Measurements from ENCODE around the gene ADARB2. TPM values are rescaled to one million over a fixed set of nuclear protein-coding genes. Genes with fewer than 3 reads are reported as not detected.

The ADARB2 gene
- total and polyA plus RNA-seq, 10 of the 15 experiments (the other 5 are each of a cell fraction or from before 2014, with no cell fraction given): 0.02 to 4.1 (median 0.76) TPM

DNA sequence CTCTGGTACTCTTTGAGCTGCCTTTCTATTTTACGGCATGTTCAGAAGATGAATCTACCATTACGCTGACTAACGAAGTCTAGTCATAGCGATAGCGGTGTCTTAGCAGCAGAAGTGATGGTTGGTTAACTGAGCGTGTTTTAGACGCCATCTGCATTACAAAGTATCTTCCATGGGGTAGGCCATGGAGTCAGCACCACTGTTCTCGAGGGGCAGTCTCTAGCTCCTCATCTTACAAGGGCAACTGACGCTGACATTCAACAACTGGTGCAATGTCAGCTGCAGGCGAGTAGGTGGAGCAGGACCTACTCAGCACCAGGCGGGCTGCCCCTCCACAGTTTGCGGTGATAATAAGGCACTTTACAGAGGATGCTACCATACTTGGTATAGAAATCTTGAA is 88.7 kb downstream of the ADARB2 start (continued):
- TF ChIP-seq ZNF622 (IDR thresholded peaks at IDR 0.05) (no peak), EZH2 (IDR thresholded peaks at IDR 0.05; ENCODE audit: borderline replicate concordance, control insufficient read depth, low read depth, low read length) (no peak), MEF2B (IDR thresholded peaks at IDR 0.05; ENCODE audit: partially characterized antibody, poor library complexity, severe bottlenecking) (peak; percentile 19), ZSCAN29 (IDR thresholded peaks at IDR 0.05) (no peak), BCL11A (IDR thresholded peaks at IDR 0.05; ENCODE audit: low read depth, low read length) (peak; percentile 69; the same call in 1 of the 2 replicates), BACH1 (IDR thresholded peaks at IDR 0.05; ENCODE audit: borderline replicate concordance) (0 out of 2 replicates have a peak, but pooled peaks have one; percentile 22), POLR2A (IDR thresholded peaks at IDR 0.05; ENCODE audit: low read depth, low read length) (no peak), NBN (IDR thresholded peaks at IDR 0.05) (no peak), BMI1 (IDR thresholded peaks at IDR 0.05; ENCODE audit: borderline replicate concordance) (no peak), SREBF1 (IDR thresholded peaks at IDR 0.05; ENCODE audit: low read length) (no peak), IKZF1 (conservative IDR thresholded peaks at IDR 0.05) (no peak), KAT2A (conservative IDR thresholded peaks at IDR 0.05; ENCODE audit: control insufficient read depth, low read depth, low read length) (no peak), GABPA (IDR thresholded peaks at IDR 0.05; ENCODE audit: low read depth) (no peak), EED (IDR thresholded peaks at IDR 0.05; ENCODE audit: low read depth) (0 out of 2 replicates have a peak, but pooled peaks have one; percentile 28), JUNB (IDR thresholded peaks at IDR 0.05) (peak; percentile 73)
- TF ChIP-seq, protein P1, sequence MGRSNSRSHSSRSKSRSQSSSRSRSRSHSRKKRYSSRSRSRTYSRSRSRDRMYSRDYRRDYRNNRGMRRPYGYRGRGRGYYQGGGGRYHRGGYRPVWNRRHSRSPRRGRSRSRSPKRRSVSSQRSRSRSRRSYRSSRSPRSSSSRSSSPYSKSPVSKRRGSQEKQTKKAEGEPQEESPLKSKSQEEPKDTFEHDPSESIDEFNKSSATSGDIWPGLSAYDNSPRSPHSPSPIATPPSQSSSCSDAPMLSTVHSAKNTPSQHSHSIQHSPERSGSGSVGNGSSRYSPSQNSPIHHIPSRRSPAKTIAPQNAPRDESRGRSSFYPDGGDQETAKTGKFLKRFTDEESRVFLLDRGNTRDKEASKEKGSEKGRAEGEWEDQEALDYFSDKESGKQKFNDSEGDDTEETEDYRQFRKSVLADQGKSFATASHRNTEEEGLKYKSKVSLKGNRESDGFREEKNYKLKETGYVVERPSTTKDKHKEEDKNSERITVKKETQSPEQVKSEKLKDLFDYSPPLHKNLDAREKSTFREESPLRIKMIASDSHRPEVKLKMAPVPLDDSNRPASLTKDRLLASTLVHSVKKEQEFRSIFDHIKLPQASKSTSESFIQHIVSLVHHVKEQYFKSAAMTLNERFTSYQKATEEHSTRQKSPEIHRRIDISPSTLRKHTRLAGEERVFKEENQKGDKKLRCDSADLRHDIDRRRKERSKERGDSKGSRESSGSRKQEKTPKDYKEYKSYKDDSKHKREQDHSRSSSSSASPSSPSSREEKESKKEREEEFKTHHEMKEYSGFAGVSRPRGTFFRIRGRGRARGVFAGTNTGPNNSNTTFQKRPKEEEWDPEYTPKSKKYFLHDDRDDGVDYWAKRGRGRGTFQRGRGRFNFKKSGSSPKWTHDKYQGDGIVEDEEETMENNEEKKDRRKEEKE (IDR thresholded peaks at IDR 0.05): no peak
- TF ChIP-seq, protein P2, sequence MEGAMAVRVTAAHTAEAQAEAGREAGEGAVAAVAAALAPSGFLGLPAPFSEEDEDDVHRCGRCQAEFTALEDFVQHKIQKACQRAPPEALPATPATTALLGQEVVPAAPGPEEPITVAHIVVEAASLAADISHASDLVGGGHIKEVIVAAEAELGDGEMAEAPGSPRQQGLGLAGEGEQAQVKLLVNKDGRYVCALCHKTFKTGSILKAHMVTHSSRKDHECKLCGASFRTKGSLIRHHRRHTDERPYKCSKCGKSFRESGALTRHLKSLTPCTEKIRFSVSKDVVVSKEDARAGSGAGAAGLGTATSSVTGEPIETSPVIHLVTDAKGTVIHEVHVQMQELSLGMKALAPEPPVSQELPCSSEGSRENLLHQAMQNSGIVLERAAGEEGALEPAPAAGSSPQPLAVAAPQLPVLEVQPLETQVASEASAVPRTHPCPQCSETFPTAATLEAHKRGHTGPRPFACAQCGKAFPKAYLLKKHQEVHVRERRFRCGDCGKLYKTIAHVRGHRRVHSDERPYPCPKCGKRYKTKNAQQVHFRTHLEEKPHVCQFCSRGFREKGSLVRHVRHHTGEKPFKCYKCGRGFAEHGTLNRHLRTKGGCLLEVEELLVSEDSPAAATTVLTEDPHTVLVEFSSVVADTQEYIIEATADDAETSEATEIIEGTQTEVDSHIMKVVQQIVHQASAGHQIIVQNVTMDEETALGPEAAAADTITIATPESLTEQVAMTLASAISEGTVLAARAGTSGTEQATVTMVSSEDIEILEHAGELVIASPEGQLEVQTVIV (IDR thresholded peaks at IDR 0.05; ENCODE audit: borderline replicate concordance, partially characterized antibody): no peak
- TF ChIP-seq, protein P3, sequence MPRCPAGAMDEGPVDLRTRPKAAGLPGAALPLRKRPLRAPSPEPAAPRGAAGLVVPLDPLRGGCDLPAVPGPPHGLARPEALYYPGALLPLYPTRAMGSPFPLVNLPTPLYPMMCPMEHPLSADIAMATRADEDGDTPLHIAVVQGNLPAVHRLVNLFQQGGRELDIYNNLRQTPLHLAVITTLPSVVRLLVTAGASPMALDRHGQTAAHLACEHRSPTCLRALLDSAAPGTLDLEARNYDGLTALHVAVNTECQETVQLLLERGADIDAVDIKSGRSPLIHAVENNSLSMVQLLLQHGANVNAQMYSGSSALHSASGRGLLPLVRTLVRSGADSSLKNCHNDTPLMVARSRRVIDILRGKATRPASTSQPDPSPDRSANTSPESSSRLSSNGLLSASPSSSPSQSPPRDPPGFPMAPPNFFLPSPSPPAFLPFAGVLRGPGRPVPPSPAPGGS (IDR thresholded peaks at IDR 0.05; ENCODE audit: borderline replicate concordance, insufficient read depth, low read depth, low read length, poor library complexity, severe bottlenecking): peak; percentile 39
- TF ChIP-seq, protein P4, sequence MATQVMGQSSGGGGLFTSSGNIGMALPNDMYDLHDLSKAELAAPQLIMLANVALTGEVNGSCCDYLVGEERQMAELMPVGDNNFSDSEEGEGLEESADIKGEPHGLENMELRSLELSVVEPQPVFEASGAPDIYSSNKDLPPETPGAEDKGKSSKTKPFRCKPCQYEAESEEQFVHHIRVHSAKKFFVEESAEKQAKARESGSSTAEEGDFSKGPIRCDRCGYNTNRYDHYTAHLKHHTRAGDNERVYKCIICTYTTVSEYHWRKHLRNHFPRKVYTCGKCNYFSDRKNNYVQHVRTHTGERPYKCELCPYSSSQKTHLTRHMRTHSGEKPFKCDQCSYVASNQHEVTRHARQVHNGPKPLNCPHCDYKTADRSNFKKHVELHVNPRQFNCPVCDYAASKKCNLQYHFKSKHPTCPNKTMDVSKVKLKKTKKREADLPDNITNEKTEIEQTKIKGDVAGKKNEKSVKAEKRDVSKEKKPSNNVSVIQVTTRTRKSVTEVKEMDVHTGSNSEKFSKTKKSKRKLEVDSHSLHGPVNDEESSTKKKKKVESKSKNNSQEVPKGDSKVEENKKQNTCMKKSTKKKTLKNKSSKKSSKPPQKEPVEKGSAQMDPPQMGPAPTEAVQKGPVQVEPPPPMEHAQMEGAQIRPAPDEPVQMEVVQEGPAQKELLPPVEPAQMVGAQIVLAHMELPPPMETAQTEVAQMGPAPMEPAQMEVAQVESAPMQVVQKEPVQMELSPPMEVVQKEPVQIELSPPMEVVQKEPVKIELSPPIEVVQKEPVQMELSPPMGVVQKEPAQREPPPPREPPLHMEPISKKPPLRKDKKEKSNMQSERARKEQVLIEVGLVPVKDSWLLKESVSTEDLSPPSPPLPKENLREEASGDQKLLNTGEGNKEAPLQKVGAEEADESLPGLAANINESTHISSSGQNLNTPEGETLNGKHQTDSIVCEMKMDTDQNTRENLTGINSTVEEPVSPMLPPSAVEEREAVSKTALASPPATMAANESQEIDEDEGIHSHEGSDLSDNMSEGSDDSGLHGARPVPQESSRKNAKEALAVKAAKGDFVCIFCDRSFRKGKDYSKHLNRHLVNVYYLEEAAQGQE (IDR thresholded peaks at IDR 0.05; ENCODE audit: low read depth, low read length): no peak
- TF ChIP-seq, protein P5, sequence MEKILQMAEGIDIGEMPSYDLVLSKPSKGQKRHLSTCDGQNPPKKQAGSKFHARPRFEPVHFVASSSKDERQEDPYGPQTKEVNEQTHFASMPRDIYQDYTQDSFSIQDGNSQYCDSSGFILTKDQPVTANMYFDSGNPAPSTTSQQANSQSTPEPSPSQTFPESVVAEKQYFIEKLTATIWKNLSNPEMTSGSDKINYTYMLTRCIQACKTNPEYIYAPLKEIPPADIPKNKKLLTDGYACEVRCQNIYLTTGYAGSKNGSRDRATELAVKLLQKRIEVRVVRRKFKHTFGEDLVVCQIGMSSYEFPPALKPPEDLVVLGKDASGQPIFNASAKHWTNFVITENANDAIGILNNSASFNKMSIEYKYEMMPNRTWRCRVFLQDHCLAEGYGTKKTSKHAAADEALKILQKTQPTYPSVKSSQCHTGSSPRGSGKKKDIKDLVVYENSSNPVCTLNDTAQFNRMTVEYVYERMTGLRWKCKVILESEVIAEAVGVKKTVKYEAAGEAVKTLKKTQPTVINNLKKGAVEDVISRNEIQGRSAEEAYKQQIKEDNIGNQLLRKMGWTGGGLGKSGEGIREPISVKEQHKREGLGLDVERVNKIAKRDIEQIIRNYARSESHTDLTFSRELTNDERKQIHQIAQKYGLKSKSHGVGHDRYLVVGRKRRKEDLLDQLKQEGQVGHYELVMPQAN (conservative IDR thresholded peaks at IDR 0.05): no peak

Data from GM12878 (cell line).